Right lobe of liver (tissue), 6 donors: ENCODE measurements around the gene PLS1. TPM values are rescaled to one million over a fixed set of nuclear protein-coding genes. Genes with fewer than 3 reads are reported as not detected.

Experiments used
- ATAC-seq, 4 donors: fragments of 200-7000 bp; cut with Tn5 transposase; one replicate each; pipeline ENCODE4 v1.9.1; 2020; ENCODE audit warnings: mild to moderate bottlenecking in 4 of 4, moderate library complexity in 4 of 4
- DNase-seq, 3 donors: peaks; one replicate each; pipeline ENCODE4 v3.0.0-alpha.2; 2020
- H3K27ac ChIP-seq, 3 donors: fragments of 200-600 bp; one replicate each; pipeline ENCODE4 v1.8.0; 2022
- H3K27me3 ChIP-seq, 2 donors: fragments of 200-600 bp; one replicate each; pipeline ENCODE4 v1.8.0; 2022
- H3K36me3 ChIP-seq, 4 donors: fragments of 200-600 bp; sonication (generic) in 1 of 4; one replicate each; pipeline versions ENCODE4 v1.5.1 to v1.8.0; 2017 to 2022; ENCODE audit warnings: control low read depth in 1 of 4
- H3K4me1 ChIP-seq, 4 donors: fragments of 200-600 bp; sonication (generic) in 1 of 4; one replicate each; pipeline versions ENCODE4 v1.5.1 to v1.8.0; 2017 to 2022; ENCODE audit warnings: control low read depth in 1 of 4
- H3K4me3 ChIP-seq, 3 donors: fragments of 200-600 bp; one replicate each; pipeline ENCODE4 v1.8.0; 2022
- H3K9me3 ChIP-seq, 4 donors: fragments of 200-600 bp; sonication (generic) in 1 of 4; one replicate each; pipeline versions ENCODE4 v1.5.1 to v1.8.0; 2017 to 2022; ENCODE audit warnings: control low read depth in 1 of 4
- POLR2A ChIP-seq: fragments of 450-650 bp; IDR thresholded peaks from one replicate; pipeline ENCODE4 v1.6.1; 2017; ENCODE audit warnings: antibody characterized with exemption, mild to moderate bottlenecking
- WGBS: methylation state at CpG from one replicate; pipeline ENCODE4 v1.1.6; 2018; ENCODE audit warnings: low coverage, low lambda C conversion rate; ENCODE audit not compliant: insufficient coverage; ENCODE audit errors: missing lambda C conversion rate; 5-methylcytosine and 5-hydroxymethylcytosine counted together
- intact Hi-C, 2 donors: fragments of 100-400 bp; cut with DNase I; formaldehyde crosslinking; loops; one replicate each; pipeline versions ENCODE4 v1.11.2 to v1.14.1; 2022
- total RNA-seq, 6 experiments: library from RNA; depleted of rRNA in 2 of 6; stranded (reverse); fragments of >200 nt in 2 of 6; fragmentation: NEBNext Ultra II Directional in 3 of 6; extraction: Animal tissue kit (Norgen Biotek cat#: 25700) in 3 of 6; gene quantifications; one replicate each; pipeline versions ENCODE4 v1.1.0 to v1.2.4, GENCODE V29; 2016 to 2023
- TF ChIP-seq, protein P1 (sequence below), 4 donors: fragments of 200-600 bp in 3 of 4; fragments of 450-650 bp in 1 of 4; IDR thresholded peaks; one replicate each; pipeline versions ENCODE4 v1.5.1 to v1.8.0; 2016 to 2022; ENCODE audit warnings: antibody characterized with exemption in 4 of 4, mild to moderate bottlenecking in 2 of 4
- donor health status: DM: no; HTN: yes; CAD: no.
- donor health status: DM: no; HTN: no; CAD: no.
- donor health status: DM: no; HTN: no; CAD: no.
- donor health status: DM: no; HTN: yes; CAD: no.
- donor health status: DM: no; HTN: yes; CAD: no.

The PLS1 gene
- total RNA-seq, 6 experiments from 2014 or later, result 13.0 to 30.5 (median 18.2) TPM

DNA sequence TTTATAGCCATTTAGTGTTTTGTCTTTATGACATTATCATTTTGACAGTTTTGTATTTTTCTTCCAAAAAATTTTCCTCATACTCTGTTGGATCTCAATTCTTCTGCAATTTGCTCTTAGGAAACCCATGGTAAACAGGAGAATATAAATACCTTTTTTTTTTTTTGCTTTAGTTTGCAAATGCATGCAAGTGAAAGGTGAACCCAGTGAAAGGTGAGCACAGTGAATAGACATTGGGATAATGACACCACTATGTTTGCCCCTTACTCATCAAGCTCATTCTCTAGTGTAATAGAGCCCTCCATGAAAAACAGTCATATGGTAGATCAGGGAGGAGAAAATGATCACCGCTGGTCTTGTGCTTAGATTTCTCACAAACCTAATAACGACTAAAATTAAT is 68.6 kb downstream of the PLS1 start:
- TF ChIP-seq POLR2A, result no peak
- TF ChIP-seq, protein P1, sequence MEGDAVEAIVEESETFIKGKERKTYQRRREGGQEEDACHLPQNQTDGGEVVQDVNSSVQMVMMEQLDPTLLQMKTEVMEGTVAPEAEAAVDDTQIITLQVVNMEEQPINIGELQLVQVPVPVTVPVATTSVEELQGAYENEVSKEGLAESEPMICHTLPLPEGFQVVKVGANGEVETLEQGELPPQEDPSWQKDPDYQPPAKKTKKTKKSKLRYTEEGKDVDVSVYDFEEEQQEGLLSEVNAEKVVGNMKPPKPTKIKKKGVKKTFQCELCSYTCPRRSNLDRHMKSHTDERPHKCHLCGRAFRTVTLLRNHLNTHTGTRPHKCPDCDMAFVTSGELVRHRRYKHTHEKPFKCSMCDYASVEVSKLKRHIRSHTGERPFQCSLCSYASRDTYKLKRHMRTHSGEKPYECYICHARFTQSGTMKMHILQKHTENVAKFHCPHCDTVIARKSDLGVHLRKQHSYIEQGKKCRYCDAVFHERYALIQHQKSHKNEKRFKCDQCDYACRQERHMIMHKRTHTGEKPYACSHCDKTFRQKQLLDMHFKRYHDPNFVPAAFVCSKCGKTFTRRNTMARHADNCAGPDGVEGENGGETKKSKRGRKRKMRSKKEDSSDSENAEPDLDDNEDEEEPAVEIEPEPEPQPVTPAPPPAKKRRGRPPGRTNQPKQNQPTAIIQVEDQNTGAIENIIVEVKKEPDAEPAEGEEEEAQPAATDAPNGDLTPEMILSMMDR (IDR thresholded peaks at IDR 0.05), result no peak
- Histone ChIP-seq H3K36me3 (no peaks in the 10 kb centered on the region), H3K9me3 (no peaks in the 10 kb centered on the region), H3K4me1 (peaks cover 0 to 20% (median 7%) of the 10 kb centered on the region in 4 donors), H3K27me3 (no peaks in the 10 kb centered on the region), H3K4me3 (peak overlapping the region in 2 of 3 donors; percentile 7 to 27), H3K27ac (peak overlapping the region; percentile 18 to 73 (median 70))
- ATAC-seq (peak; percentile 66 to 69 (median 68)), DNase-seq (no peak)
- 28% methylated on average over 2 of the region's 2 CpGs for WGBS
- intact Hi-C loops, result no loop called here

GRCh38 chr3:142670120-142670519 is 73.9 kb downstream of the PLS1 start:
- intact Hi-C loops, result no loop called here
- Histone ChIP-seq H3K27me3 (no peaks in the 10 kb centered on the region), H3K9me3 (no peaks in the 10 kb centered on the region), H3K4me1 (peaks cover 0 to 7% (median 2%) of the 10 kb centered on the region in 4 donors), H3K27ac (no peak overlapping the region), H3K36me3 (no peaks in the 10 kb centered on the region), H3K4me3 (no peak overlapping the region)
- DNase-seq (no peak), ATAC-seq (no peak)
- 19% methylated on average over 1 of the region's 1 CpG for WGBS
- TF ChIP-seq, protein P1 (IDR thresholded peaks at IDR 0.05), result no peak
- TF ChIP-seq POLR2A, result no peak

- no peak for TF ChIP-seq POLR2A
- TF ChIP-seq, protein P1 (IDR thresholded peaks at IDR 0.05), result no peak
- no peaks in the 10 kb centered on the region for H3K36me3 ChIP-seq
- H3K27me3 ChIP-seq, result no peaks in the 10 kb centered on the region
- ATAC-seq (no peak), DNase-seq (no peak)
- intact Hi-C loops, result no loop called here
- 84% methylated on average over 2 of the region's 2 CpGs for WGBS
- no peaks in the 10 kb centered on the region for H3K4me1 ChIP-seq
- no peaks in the 10 kb centered on the region for H3K9me3 ChIP-seq
- H3K27ac ChIP-seq, result no peak overlapping the region
- no peak overlapping the region for H3K4me3 ChIP-seq
Measured at GRCh38 chr3:142676151-142676550, 80.0 kb downstream of the PLS1 start.

GRCh38 chr3:142680710-142681109 is 84.5 kb downstream of the PLS1 start:
- H3K27ac ChIP-seq, result no peak overlapping the region
- H3K9me3 ChIP-seq, result no peaks in the 10 kb centered on the region
- no peaks in the 10 kb centered on the region for H3K27me3 ChIP-seq
- peak; percentile 87 to 95 (median 90) for ATAC-seq
- H3K4me3 ChIP-seq, result no peak overlapping the region
- no peak for DNase-seq
- intact Hi-C loops, result no loop called here
- TF ChIP-seq POLR2A, result no peak
- TF ChIP-seq, protein P1 (IDR thresholded peaks at IDR 0.05), result peak; percentile 29 to 64 (median 51)
- H3K4me1 ChIP-seq, result no peaks in the 10 kb centered on the region
- H3K36me3 ChIP-seq, result no peaks in the 10 kb centered on the region
- WGBS, result 34% methylated on average over 2 of the region's 2 CpGs

DNA sequence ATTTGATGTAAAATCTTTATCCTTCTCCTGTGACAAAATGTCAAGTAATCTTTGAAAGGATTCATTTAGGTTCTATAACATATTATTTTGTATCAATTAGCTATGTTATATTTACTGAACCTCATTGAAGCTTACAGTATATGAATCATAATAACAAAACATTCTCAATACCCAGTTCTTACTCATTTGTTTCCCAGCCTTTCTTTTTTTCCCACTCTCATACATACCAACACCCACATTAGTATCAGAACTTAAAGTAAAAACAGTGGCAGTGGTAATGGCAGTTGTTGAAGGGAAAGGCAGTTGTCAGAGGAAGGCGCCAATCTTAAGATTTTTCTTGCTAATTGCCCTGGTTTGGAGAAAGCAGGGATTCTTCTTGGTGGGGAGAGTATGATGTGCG is 94.4 kb downstream of the PLS1 start:
- H3K9me3 ChIP-seq, result no peaks in the 10 kb centered on the region
- no peak for ATAC-seq
- H3K36me3 ChIP-seq, result no peaks in the 10 kb centered on the region
- TF ChIP-seq, protein P1 (IDR thresholded peaks at IDR 0.05), result no peak
- TF ChIP-seq POLR2A, result no peak
- H3K4me1 ChIP-seq, result no peaks in the 10 kb centered on the region
- DNase-seq, result no peak
- 91% methylated on average over 2 of the region's 2 CpGs for WGBS
- no peak overlapping the region for H3K4me3 ChIP-seq
- intact Hi-C loops, result no loop called here
- H3K27ac ChIP-seq, result no peak overlapping the region
- H3K27me3 ChIP-seq, result no peaks in the 10 kb centered on the region
